Transverse colon (tissue), 4 donors: ENCODE measurements around the gene MINDY2. TPM values are rescaled to one million over a fixed set of nuclear protein-coding genes. Genes with fewer than 3 reads are reported as not detected.

Source experiments
- DNase-seq: peaks from one replicate; pipeline ENCODE4 v3.0.0-alpha.2; 2019
- H3K27ac ChIP-seq, 4 donors: fragments of 200-600 bp; sonication (generic); 2 replicates each; pipeline ENCODE4 v1.5.1; 2016 to 2018; ENCODE audit warnings: inconsistent platforms in 4 of 4
- H3K27me3 ChIP-seq: fragments of 200-600 bp; sonication (generic); 2 replicates; pipeline ENCODE4 v1.5.1; 2017; ENCODE audit warnings: inconsistent platforms
- H3K36me3 ChIP-seq, 4 donors: fragments of 200-600 bp; sonication (generic); 2 replicates each; pipeline ENCODE4 v1.5.1; 2017 to 2019; ENCODE audit warnings: inconsistent platforms in 4 of 4
- H3K4me1 ChIP-seq, 4 donors: fragments of 200-600 bp; sonication (generic); 2 replicates each; pipeline ENCODE4 v1.5.1; 2017 to 2020; ENCODE audit warnings: inconsistent platforms in 4 of 4
- H3K4me3 ChIP-seq, 4 donors: fragments of 200-600 bp; sonication (generic); 1 replicate in 1 of 4; 2 replicates in 3 of 4; pipeline versions ENCODE4 v1.5.1 to v1.6.1; 2017 to 2019; ENCODE audit warnings: inconsistent platforms in 4 of 4
- H3K9me3 ChIP-seq, 2 donors: fragments of 200-600 bp; sonication (generic); 2 replicates each; pipeline ENCODE4 v1.5.1; 2017 to 2019; ENCODE audit warnings: inconsistent platforms in 2 of 2
- CTCF ChIP-seq, 5 experiments: fragments of 200-600 bp in 3 of 5; fragments of 450-650 bp in 2 of 5; sonication (generic) in 3 of 5; IDR thresholded peaks; 1 replicate in 2 of 5; 2 replicates in 3 of 5; pipeline ENCODE4 v1.5.1; 2016 to 2017; ENCODE audit warnings: antibody characterized with exemption in 5 of 5, inconsistent platforms in 3 of 5, mild to moderate bottlenecking in 2 of 5, moderate library complexity in 1 of 5
- EP300 ChIP-seq: sonication (generic); formaldehyde crosslinking; IDR thresholded peaks from one replicate; pipeline ENCODE4 v1.6.1; 2017; ENCODE audit warnings: antibody characterized with exemption, low read depth
- POLR2A ChIP-seq: fragments of 450-650 bp; IDR thresholded peaks from one replicate; pipeline ENCODE4 v1.6.1; 2016; ENCODE audit warnings: antibody characterized with exemption, mild to moderate bottlenecking, moderate library complexity
- POLR2AphosphoS5 ChIP-seq, 3 donors: sonication (generic); formaldehyde crosslinking; IDR thresholded peaks; one replicate each; pipeline ENCODE4 v1.6.1; 2016; ENCODE audit warnings: antibody characterized with exemption in 3 of 3
- WGBS, 2 donors: methylation state at CpG; one replicate each; pipeline ENCODE4 v1.1.5; 2018; ENCODE audit warnings: low coverage in 1 of 2; 5-methylcytosine and 5-hydroxymethylcytosine counted together
- in situ Hi-C, 4 donors: fragments of 200-750 bp; cut with MboI; loops; one replicate each; pipeline versions ENCODE4 v1.15.0 to v1.15.1; 2017; ENCODE audit warnings: low sequenced_read_pairs in 3 of 4, low pct_ligation_motif_present in 1 of 4, low pct_unique_long_range_greater_than_20kb in 1 of 4
- intact Hi-C: fragments of 100-400 bp; cut with DNase I; formaldehyde crosslinking; loops from one replicate; pipeline ENCODE4 v1.15.1; 2023; ENCODE audit warnings: low total_unique reads
- total RNA-seq, 4 donors: library from RNA; depleted of rRNA; stranded (reverse); fragments of >200 nt; gene quantifications; one replicate each; pipeline ENCODE4 v1.1.0, GENCODE V29; 2016

MINDY2 gene
- total RNA-seq, 4 donors from 2014 or later: 7.4 to 13.9 (median 12.0) TPM

- TF ChIP-seq POLR2A: no peak
- TF ChIP-seq POLR2AphosphoS5 (IDR thresholded peaks at IDR 0.05): no peak
- TF ChIP-seq EP300: no peak
- TF ChIP-seq CTCF (IDR thresholded peaks at IDR 0.05): no peak
- no peak overlapping the region for H3K27ac ChIP-seq
- H3K4me3 ChIP-seq: no peak overlapping the region
- no peak for DNase-seq
- no peaks in the 10 kb centered on the region for H3K9me3 ChIP-seq
- WGBS, 2 donors: 92 to 100% methylated on average over 3 of the region's 3 CpGs
- intact Hi-C loops (no loop called here), in situ Hi-C loops (no loop called here)
- peaks cover 6 to 57% (median 13%) of the 10 kb centered on the region in 4 donors for H3K4me1 ChIP-seq
- no peaks in the 10 kb centered on the region for H3K36me3 ChIP-seq
- H3K27me3 ChIP-seq: no peaks in the 10 kb centered on the region
These were observed 33.8 kb upstream of the MINDY2 start for GRCh38 chr15:58737298-58737697.

DNA sequence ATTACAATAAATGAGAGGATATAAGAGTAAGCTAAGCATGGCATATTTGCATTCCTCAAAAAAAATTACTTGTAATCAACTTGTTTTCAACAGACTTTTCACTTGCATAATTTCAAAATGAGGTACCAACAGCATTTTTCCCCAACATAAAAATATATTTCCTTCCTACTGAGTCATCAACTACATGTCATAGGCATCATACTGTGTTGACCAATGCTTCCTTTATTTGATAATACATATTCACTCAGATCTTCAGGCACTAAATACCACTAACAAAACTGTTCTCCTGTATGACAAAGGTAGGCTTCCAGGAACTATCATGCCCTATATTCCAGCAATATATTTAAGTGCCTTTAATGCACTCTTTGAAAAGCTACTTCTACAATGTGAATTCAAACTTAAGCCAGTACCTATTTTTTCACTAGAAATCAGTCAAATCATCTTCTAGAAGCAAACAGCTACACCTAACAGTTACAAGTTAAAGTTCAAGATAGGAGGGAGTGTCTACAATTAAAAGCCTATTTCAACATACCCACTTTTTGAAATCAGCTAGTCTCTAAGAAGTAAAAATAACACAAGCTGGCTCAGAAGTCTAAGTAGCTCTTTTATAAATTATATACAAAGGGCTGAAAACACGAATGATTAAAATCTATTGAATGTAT, 32.9 kb upstream of the MINDY2 start:
- intact Hi-C loops: no loop called here
- Histone ChIP-seq H3K27me3 (no peaks in the 10 kb centered on the region), H3K27ac (no peak overlapping the region), H3K9me3 (no peaks in the 10 kb centered on the region), H3K36me3 (no peaks in the 10 kb centered on the region), H3K4me1 (peaks cover 6 to 57% (median 13%) of the 10 kb centered on the region in 4 donors), H3K4me3 (no peak overlapping the region)
- TF ChIP-seq POLR2A (no peak), POLR2AphosphoS5 (IDR thresholded peaks at IDR 0.05) (no peak), EP300 (no peak), CTCF (IDR thresholded peaks at IDR 0.05) (no peak)
- no peak for DNase-seq
- in situ Hi-C loops: no loop called here
- 65 to 68% methylated on average over 1 of the region's 1 CpG for WGBS, 2 donors

DNA sequence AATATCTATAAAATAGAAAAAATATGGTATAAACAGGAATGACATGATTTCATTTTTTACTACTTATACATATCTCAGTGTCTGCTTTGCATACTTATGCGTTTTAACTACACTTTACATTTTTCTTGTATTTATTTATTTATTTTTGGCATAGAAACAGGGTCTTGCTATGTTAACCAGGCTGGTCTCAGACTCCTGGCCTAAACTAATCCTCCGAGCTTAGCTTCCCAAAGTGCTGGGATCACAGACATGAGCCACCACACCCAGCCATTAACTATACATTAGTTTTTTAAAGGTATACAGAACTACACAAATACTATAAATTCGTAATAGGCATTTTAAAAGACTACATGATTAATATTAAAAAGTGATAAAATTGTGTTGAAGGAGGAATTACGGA, 30.7 kb upstream of the MINDY2 start:
- H3K27ac ChIP-seq: no peak overlapping the region
- H3K4me1 ChIP-seq: peaks cover 6 to 48% (median 13%) of the 10 kb centered on the region in 4 donors
- in situ Hi-C loops (no loop called here), intact Hi-C loops (no loop called here)
- H3K4me3 ChIP-seq: no peak overlapping the region
- WGBS, 2 donors: 86 to 95% methylated on average over 4 of the region's 4 CpGs
- no peaks in the 10 kb centered on the region for H3K27me3 ChIP-seq
- TF ChIP-seq CTCF (IDR thresholded peaks at IDR 0.05): no peak
- no peaks in the 10 kb centered on the region for H3K9me3 ChIP-seq
- no peak for DNase-seq
- no peaks in the 10 kb centered on the region for H3K36me3 ChIP-seq

- WGBS, 2 donors: 82 to 93% methylated on average over 2 of the region's 2 CpGs
- Histone ChIP-seq H3K27me3 (no peaks in the 10 kb centered on the region), H3K27ac (no peak overlapping the region), H3K36me3 (no peaks in the 10 kb centered on the region), H3K4me3 (no peak overlapping the region), H3K9me3 (no peaks in the 10 kb centered on the region), H3K4me1 (peaks cover 8 to 51% (median 15%) of the 10 kb centered on the region in 4 donors)
- in situ Hi-C loops (no loop called here), intact Hi-C loops (no loop called here)
- no peak for DNase-seq
- no peak for TF ChIP-seq EP300
- no peak for TF ChIP-seq POLR2A
- TF ChIP-seq CTCF (IDR thresholded peaks at IDR 0.05): no peak
- no peak for TF ChIP-seq POLR2AphosphoS5 (IDR thresholded peaks at IDR 0.05)
These were observed 30.1 kb upstream of the MINDY2 start for GRCh38 chr15:58741032-58741431.
